GM12878 (cell line): ENCODE results near the gene FOXP1.
"Not testable (repeated sequence)": the region's sequence is repeated elsewhere in the genome, so short reads cannot be mapped to it uniquely, and the experiment has no call there.

Source experiments
- CHD2 ChIP-seq: IDR thresholded peaks from 2 replicates; pipeline ENCODE4 v1.6.1; 2011; ENCODE audit warnings: low read depth, low read length, improper control_type of control experiment, borderline replicate concordance
- CTCF ChIP-seq, 3 experiments: IDR thresholded peaks in 2 of 3; conservative IDR thresholded peaks in 1 of 3; 2 replicates each; pipeline ENCODE4 v1.5.1; 2011; ENCODE audit warnings: low read depth in 3 of 3, low read length in 3 of 3, mild to moderate bottlenecking in 3 of 3, control low read depth in 2 of 3, moderate library complexity in 2 of 3, inconsistent platforms in 1 of 3, mixed read lengths in 1 of 3; ENCODE audit not compliant: control insufficient read depth in 2 of 3, insufficient read depth in 1 of 3; ENCODE audit errors: extremely low read depth in 1 of 3
- EGR1 ChIP-seq, 2 experiments: IDR thresholded peaks; 1 replicate in 1 of 2; 2 replicates in 1 of 2; pipeline ENCODE4 v1.6.1; 2011 to 2012; ENCODE audit warnings: low read depth in 2 of 2, low read length in 2 of 2, borderline replicate concordance in 1 of 2, mild to moderate bottlenecking in 1 of 2, moderate library complexity in 1 of 2
- EZH2 ChIP-seq: IDR thresholded peaks from 2 replicates; pipeline ENCODE4 v1.6.1; 2012; ENCODE audit warnings: low read depth, mild to moderate bottlenecking, control low read depth, inconsistent platforms, low read length, borderline replicate concordance; ENCODE audit not compliant: control insufficient read depth
- MTA2 ChIP-seq: fragments of 450-650 bp; IDR thresholded peaks from 2 replicates; pipeline ENCODE4 v1.6.1; 2016; ENCODE audit warnings: low read depth, mild to moderate bottlenecking, moderate library complexity
- NR2C2 ChIP-seq: IDR thresholded peaks from 2 replicates; pipeline ENCODE4 v1.6.1; 2011; ENCODE audit warnings: borderline replicate concordance, low read depth; ENCODE audit not compliant: control insufficient read depth, insufficient read length
- RAD51 ChIP-seq: fragments of 450-650 bp; IDR thresholded peaks from 2 replicates; pipeline ENCODE4 v1.6.1; 2016; ENCODE audit warnings: moderate library complexity, mild to moderate bottlenecking, inconsistent platforms
- ZBED1 ChIP-seq: IDR thresholded peaks from 2 replicates; pipeline ENCODE4 v1.6.1; 2016; ENCODE audit warnings: borderline replicate concordance
- ZBTB33 ChIP-seq: fragments of 450-650 bp; IDR thresholded peaks from 2 replicates; pipeline ENCODE4 v1.6.1; 2017; ENCODE audit warnings: mild to moderate bottlenecking
- ZNF24 ChIP-seq: fragments of 450-650 bp; IDR thresholded peaks from 2 replicates; pipeline ENCODE4 v1.6.1; 2017; ENCODE audit warnings: antibody characterized with exemption, mild to moderate bottlenecking
- TF ChIP-seq, protein P1 (sequence below): IDR thresholded peaks from 2 replicates; pipeline ENCODE4 v1.6.1; 2012; ENCODE audit warnings: mild to moderate bottlenecking, low read depth, low read length
- TF ChIP-seq, protein P2 (sequence below): IDR thresholded peaks from 2 replicates; pipeline ENCODE4 v1.6.1; 2011; ENCODE audit warnings: low read depth, mild to moderate bottlenecking, low read length, moderate library complexity, borderline replicate concordance; ENCODE audit errors: extremely low read depth
- TF ChIP-seq, protein P3 (sequence below): IDR thresholded peaks from 2 replicates; pipeline ENCODE4 v1.6.1; 2012; ENCODE audit warnings: low read length, inconsistent platforms

DNA sequence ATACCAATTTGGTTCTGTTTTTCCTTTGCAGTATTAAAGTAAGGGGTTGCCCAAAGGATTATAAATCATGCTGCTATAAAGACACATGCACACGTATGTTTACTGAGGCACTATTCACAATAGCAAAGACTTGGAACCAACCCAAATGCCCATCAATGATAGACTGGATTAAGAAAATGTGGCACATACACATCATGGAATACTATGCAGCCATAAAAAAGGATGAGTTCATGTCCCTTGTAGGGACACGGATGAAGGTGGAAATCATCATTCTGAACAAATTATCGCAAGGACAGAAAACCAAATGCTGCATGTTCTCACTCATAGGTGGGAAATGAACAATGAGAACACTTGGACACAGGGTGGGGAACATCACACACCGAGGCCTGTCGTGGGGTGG, 259.3 kb downstream of the FOXP1 start:
- not testable (repeated sequence) for TF ChIP-seq ZBTB33; MTA2; CHD2; EZH2; ZBED1; CTCF (IDR thresholded peaks at IDR 0.05 in 2 of 3, conservative IDR thresholded peaks at IDR 0.05 in 1 of 3; ENCODE audit: control insufficient read depth in 2 of 3, extremely low read depth in 1 of 3, insufficient read depth in 1 of 3, low read depth in 3 of 3, low read length in 3 of 3); ZNF24; EGR1 (IDR thresholded peaks at IDR 0.05; ENCODE audit: borderline replicate concordance in 1 of 2, low read depth in 2 of 2, low read length in 2 of 2); NR2C2; RAD51
- TF ChIP-seq, protein P1, sequence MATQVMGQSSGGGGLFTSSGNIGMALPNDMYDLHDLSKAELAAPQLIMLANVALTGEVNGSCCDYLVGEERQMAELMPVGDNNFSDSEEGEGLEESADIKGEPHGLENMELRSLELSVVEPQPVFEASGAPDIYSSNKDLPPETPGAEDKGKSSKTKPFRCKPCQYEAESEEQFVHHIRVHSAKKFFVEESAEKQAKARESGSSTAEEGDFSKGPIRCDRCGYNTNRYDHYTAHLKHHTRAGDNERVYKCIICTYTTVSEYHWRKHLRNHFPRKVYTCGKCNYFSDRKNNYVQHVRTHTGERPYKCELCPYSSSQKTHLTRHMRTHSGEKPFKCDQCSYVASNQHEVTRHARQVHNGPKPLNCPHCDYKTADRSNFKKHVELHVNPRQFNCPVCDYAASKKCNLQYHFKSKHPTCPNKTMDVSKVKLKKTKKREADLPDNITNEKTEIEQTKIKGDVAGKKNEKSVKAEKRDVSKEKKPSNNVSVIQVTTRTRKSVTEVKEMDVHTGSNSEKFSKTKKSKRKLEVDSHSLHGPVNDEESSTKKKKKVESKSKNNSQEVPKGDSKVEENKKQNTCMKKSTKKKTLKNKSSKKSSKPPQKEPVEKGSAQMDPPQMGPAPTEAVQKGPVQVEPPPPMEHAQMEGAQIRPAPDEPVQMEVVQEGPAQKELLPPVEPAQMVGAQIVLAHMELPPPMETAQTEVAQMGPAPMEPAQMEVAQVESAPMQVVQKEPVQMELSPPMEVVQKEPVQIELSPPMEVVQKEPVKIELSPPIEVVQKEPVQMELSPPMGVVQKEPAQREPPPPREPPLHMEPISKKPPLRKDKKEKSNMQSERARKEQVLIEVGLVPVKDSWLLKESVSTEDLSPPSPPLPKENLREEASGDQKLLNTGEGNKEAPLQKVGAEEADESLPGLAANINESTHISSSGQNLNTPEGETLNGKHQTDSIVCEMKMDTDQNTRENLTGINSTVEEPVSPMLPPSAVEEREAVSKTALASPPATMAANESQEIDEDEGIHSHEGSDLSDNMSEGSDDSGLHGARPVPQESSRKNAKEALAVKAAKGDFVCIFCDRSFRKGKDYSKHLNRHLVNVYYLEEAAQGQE: not testable (repeated sequence)
- TF ChIP-seq, protein P2, sequence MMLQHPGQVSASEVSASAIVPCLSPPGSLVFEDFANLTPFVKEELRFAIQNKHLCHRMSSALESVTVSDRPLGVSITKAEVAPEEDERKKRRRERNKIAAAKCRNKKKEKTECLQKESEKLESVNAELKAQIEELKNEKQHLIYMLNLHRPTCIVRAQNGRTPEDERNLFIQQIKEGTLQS: not testable (repeated sequence)
- TF ChIP-seq, protein P3, sequence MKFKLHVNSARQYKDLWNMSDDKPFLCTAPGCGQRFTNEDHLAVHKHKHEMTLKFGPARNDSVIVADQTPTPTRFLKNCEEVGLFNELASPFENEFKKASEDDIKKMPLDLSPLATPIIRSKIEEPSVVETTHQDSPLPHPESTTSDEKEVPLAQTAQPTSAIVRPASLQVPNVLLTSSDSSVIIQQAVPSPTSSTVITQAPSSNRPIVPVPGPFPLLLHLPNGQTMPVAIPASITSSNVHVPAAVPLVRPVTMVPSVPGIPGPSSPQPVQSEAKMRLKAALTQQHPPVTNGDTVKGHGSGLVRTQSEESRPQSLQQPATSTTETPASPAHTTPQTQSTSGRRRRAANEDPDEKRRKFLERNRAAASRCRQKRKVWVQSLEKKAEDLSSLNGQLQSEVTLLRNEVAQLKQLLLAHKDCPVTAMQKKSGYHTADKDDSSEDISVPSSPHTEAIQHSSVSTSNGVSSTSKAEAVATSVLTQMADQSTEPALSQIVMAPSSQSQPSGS: not testable (repeated sequence)
